Bronchial epithelial cell (primary cell): ENCODE data around the gene PLCXD3. TPM values are rescaled to one million over a fixed set of nuclear protein-coding genes. Genes with fewer than 3 reads are reported as not detected.

Experiments used
- DNase-seq: peaks from one replicate; pipeline ENCODE4 v3.0.0-alpha.2; 2010; ENCODE audit warnings: low read depth
- FAIRE-seq: peaks from 2 replicates; lab custom pipeline; 2011; peaks lifted over from hg19 to GRCh38; lab: Jason Lieb, UNC
- H3K27me3 ChIP-seq: 2 replicates; pipeline ENCODE4 v1.5.1; 2011; ENCODE audit warnings: low read length; ENCODE audit not compliant: control insufficient read depth, insufficient read depth
- H3K36me3 ChIP-seq: 2 replicates; pipeline ENCODE4 v1.5.1; 2011; ENCODE audit warnings: low read length; ENCODE audit not compliant: control insufficient read depth, insufficient read depth
- H3K4me3 ChIP-seq: 2 replicates; pipeline ENCODE4 v1.5.1; 2011; ENCODE audit warnings: mild to moderate bottlenecking, low read depth, low read length, control low read depth
- total RNA-seq: library from RNA; depleted of rRNA; stranded (reverse); fragments of >200 nt; gene quantifications from 2 replicates; pipeline ENCODE4 v1.2.1, GENCODE V29; 2014
- TF ChIP-seq, protein P1 (sequence below): IDR thresholded peaks from 2 replicates; pipeline ENCODE4 v1.5.1; 2011; ENCODE audit warnings: mild to moderate bottlenecking, moderate library complexity, low read length, control low read depth, inconsistent platforms; ENCODE audit not compliant: insufficient read depth, severe bottlenecking

Gene PLCXD3
- total RNA-seq, 1 donor from 2014 or later = not detected

GRCh38 chr5:41312066-41312465, 198.3 kb downstream of the PLCXD3 start:
- Histone ChIP-seq H3K27me3 (no peaks in the 10 kb centered on the region), H3K4me3 (no peak overlapping the region), H3K36me3 (no peaks in the 10 kb centered on the region)
- DNase-seq (no peak), FAIRE-seq (no peak)
- TF ChIP-seq, protein P1, sequence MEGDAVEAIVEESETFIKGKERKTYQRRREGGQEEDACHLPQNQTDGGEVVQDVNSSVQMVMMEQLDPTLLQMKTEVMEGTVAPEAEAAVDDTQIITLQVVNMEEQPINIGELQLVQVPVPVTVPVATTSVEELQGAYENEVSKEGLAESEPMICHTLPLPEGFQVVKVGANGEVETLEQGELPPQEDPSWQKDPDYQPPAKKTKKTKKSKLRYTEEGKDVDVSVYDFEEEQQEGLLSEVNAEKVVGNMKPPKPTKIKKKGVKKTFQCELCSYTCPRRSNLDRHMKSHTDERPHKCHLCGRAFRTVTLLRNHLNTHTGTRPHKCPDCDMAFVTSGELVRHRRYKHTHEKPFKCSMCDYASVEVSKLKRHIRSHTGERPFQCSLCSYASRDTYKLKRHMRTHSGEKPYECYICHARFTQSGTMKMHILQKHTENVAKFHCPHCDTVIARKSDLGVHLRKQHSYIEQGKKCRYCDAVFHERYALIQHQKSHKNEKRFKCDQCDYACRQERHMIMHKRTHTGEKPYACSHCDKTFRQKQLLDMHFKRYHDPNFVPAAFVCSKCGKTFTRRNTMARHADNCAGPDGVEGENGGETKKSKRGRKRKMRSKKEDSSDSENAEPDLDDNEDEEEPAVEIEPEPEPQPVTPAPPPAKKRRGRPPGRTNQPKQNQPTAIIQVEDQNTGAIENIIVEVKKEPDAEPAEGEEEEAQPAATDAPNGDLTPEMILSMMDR = no peak

DNA sequence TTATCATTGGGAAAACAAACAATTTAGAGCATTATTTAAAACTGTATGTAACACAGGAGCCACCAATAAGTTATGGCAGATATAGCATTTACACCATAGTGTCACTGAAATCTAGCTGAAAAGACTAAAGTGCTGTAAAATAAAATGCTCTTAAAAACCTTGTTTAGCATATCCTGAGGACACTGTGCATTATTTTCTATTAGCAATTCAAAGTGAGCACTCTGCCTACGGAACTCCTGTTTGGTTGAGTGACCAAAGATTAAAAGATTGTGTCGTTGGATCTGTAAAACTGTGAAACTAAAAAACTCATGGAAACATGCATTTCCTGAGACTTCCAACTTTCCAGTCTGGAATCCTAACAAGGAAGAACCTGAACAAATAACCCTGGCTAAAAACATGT, 201.1 kb downstream of the PLCXD3 start:
- FAIRE-seq = no peak
- Histone ChIP-seq H3K36me3 (no peaks in the 10 kb centered on the region), H3K27me3 (no peaks in the 10 kb centered on the region), H3K4me3 (no peak overlapping the region)
- TF ChIP-seq, protein P1 = no peak
- DNase-seq = no peak

- H3K36me3 ChIP-seq = no peaks in the 10 kb centered on the region
- H3K27me3 ChIP-seq = no peaks in the 10 kb centered on the region
- no peak overlapping the region for H3K4me3 ChIP-seq
- TF ChIP-seq, protein P1 = no peak
- DNase-seq = no peak
- no peak for FAIRE-seq
Observed at GRCh38 chr5:41306005-41306404, 204.4 kb downstream of the PLCXD3 start.

GRCh38 chr5:41305056-41305455, 205.3 kb downstream of the PLCXD3 start:
- Histone ChIP-seq H3K36me3 (no peaks in the 10 kb centered on the region), H3K4me3 (no peak overlapping the region), H3K27me3 (no peaks in the 10 kb centered on the region)
- no peak for DNase-seq
- TF ChIP-seq, protein P1 = no peak
- FAIRE-seq = no peak

DNA sequence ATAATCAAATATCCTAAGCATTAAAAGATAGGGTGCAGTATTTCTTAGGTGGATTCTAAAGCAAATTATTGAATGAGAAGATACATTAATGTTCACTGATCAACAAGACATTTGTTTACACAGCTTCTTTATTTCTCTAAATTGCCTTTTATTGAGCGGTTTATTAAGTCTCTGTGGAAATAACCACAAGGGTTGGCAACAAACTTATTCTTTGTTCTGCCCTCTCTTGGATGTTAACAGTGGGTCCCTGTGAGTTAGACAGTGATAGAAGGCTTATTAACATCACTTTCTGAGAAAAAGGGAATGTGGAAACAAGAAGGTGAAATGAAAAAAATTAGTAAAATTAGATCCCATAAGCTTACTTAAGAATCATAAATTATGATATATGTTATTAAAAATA, 214.3 kb downstream of the PLCXD3 start:
- FAIRE-seq = no peak
- DNase-seq = no peak
- TF ChIP-seq, protein P1 = no peak
- Histone ChIP-seq H3K27me3 (no peaks in the 10 kb centered on the region), H3K36me3 (no peaks in the 10 kb centered on the region), H3K4me3 (no peak overlapping the region)

DNA sequence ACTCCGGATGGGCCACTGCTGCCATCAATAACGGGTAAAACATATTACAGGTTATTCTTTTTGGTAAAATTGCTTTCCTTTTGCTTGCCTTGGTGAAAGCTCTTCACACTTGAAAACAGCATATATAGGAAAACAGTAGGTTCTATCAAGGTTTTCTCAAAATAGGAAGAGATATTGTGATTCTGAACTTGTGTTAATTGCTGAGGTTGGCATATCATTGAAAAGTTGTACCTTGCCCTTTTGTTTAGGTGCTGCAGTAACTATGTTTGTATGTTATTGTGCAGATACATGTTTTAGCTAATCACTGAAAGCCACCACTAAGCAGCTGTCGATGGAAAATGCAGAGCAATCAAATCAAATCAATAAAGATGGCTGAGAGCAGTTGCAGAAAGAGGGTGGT, 219.1 kb downstream of the PLCXD3 start:
- Histone ChIP-seq H3K27me3 (no peaks in the 10 kb centered on the region), H3K4me3 (no peak overlapping the region), H3K36me3 (no peaks in the 10 kb centered on the region)
- TF ChIP-seq, protein P1 = no peak
- FAIRE-seq (no peak), DNase-seq (no peak)
